ENCODE data around the gene KRTAP3-3. TPM values are rescaled to one million over a fixed set of nuclear protein-coding genes. Genes with fewer than 3 reads are reported as not detected.
"Not testable (repeated sequence)": the region's sequence is repeated elsewhere in the genome, so short reads cannot be mapped to it uniquely, and the experiment has no call there.

KRTAP3-3 gene
- polyA plus RNA-seq (2013, experiment 1 of 2), result not detected
- polyA plus RNA-seq (2013, experiment 2 of 2), result not detected

DNA sequence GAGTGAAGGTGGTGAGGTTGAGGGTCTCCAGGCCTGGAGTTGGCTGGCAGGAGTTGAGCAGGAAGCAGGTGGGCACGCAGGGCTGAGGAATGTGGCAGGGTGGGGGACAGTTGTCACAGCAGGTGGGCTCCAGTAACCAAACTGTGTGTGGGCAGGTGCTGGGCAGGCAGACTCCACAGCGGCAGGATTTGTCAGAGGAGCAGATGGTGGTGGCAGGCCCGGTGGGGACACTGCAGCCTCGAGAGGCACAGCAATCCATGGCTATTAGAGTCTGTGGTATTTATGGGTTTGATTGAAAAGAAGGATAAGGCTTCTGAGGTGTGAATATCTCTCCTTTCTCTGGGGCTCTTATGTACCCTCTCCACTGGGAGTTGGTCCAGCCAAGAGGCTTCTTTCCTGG, at the start of gene KRTAP3-3:
Gene KRTAP3-3, minus strand, starts transcription at position 326 of the 400 bp plus-strand sequence. Its CDS starts 67 bp downstream, at position 259.
- no peak within 1 kb of the TSS for H2AK5ac ChIP-seq (ENCODE audit: low read length, severe bottlenecking)

DNA sequence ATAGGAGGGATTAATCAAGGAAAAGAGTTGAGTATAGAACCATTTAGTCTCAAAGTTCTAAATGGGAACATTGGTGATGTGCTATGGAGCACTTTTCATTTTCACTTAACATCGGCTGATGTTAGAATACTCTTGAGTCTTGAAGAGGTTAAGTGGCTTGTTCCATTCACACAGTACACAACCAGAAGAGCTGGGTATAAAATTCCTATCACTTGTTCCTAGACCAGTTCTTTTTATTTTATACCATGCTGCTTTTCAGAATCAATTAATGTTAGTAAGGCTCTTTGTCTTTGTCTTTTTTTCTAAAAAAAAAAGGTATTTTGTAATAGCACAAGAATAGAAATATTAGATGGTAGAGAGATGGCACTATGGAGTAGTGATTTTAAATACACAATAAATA, 49.0 kb upstream of the KRTAP3-3 start:
- Histone ChIP-seq H3K36me3 (ENCODE audit: control insufficient read depth in 1 of 2, insufficient read depth in 2 of 2, low read depth in 1 of 2, low read length in 2 of 2) (no peaks in the 10 kb centered on the region), H3K4me3 (ENCODE audit: insufficient read depth in 1 of 2, low read depth in 1 of 2, low read length in 2 of 2) (no peak overlapping the region), H4K91ac (ENCODE audit: low read length) (no peak overlapping the region), H3K14ac (ENCODE audit: low read length in 2 of 2) (no peak overlapping the region), H3K27ac (ENCODE audit: low read length, poor library complexity, severe bottlenecking) (no peak overlapping the region), H2BK120ac (ENCODE audit: low read depth, low read length) (no peak overlapping the region), H3K9me3 (ENCODE audit: control insufficient read depth, low read length) (peaks cover 3% of the 10 kb centered on the region), H2BK15ac (ENCODE audit: low read depth, poor library complexity, severe bottlenecking) (no peak overlapping the region), H2BK5ac (ENCODE audit: low read depth, low read length, poor library complexity, severe bottlenecking) (no peak overlapping the region), H3K4me1 (ENCODE audit: control insufficient read depth, insufficient read depth, low read depth, low read length) (peaks cover 9% of the 10 kb centered on the region), H3K4me2 (ENCODE audit: low read length, poor library complexity, severe bottlenecking) (no peak overlapping the region), H3K9ac (ENCODE audit: low read length) (no peak overlapping the region), H3K79me1 (replicated peaks; ENCODE audit: low read length, poor library complexity, severe bottlenecking) (no peaks in the 10 kb centered on the region), H4K8ac (ENCODE audit: low read length) (no peak overlapping the region), H3K4ac (ENCODE audit: low read depth in 1 of 2, low read length in 2 of 2) (no peak overlapping the region), H3K23ac (ENCODE audit: low read length in 2 of 2) (no peak overlapping the region), H2AFZ (ENCODE audit: low read depth, low read length) (no peak overlapping the region), H2BK12ac (ENCODE audit: low read length in 2 of 2) (no peak overlapping the region), H3K27me3 (ENCODE audit: control insufficient read depth in 1 of 2, insufficient read depth in 1 of 2, low read length in 2 of 2) (no peaks in the 10 kb centered on the region), H3K18ac (ENCODE audit: low read depth in 1 of 2, low read length in 2 of 2) (no peak overlapping the region), H2AK5ac (ENCODE audit: low read length, severe bottlenecking) (no peak overlapping the region)
- DNase-seq, result no peak
- no CpG with 5 or more reads among the region's 1 CpG for WGBS

More for the DNA sequence above, at the start of gene KRTAP3-3:
- Histone ChIP-seq H3K79me1 (replicated peaks; ENCODE audit: low read length, poor library complexity, severe bottlenecking) (no peaks in the 10 kb centered on the region), H3K27me3 (ENCODE audit: control insufficient read depth in 1 of 2, insufficient read depth in 1 of 2, low read length in 2 of 2) (no peaks in the 10 kb centered on the region), H3K23ac (ENCODE audit: low read length in 2 of 2) (no peak within 1 kb of the TSS), H2BK12ac (ENCODE audit: low read length in 2 of 2) (no peak within 1 kb of the TSS), H3K9ac (ENCODE audit: low read length) (no peak within 1 kb of the TSS), H3K18ac (ENCODE audit: low read depth in 1 of 2, low read length in 2 of 2) (no peak within 1 kb of the TSS), H2BK15ac (ENCODE audit: low read depth, poor library complexity, severe bottlenecking) (no peak within 1 kb of the TSS), H2BK5ac (ENCODE audit: low read depth, low read length, poor library complexity, severe bottlenecking) (no peak within 1 kb of the TSS), H4K91ac (ENCODE audit: low read length) (no peak within 1 kb of the TSS), H3K4me2 (ENCODE audit: low read length, poor library complexity, severe bottlenecking) (no peak within 1 kb of the TSS), H2AFZ (ENCODE audit: low read depth, low read length) (no peak within 1 kb of the TSS), H3K4me3 (ENCODE audit: insufficient read depth in 1 of 2, low read depth in 1 of 2, low read length in 2 of 2) (no peak within 1 kb of the TSS), H3K14ac (ENCODE audit: low read length in 2 of 2) (no peak within 1 kb of the TSS), H3K4me1 (ENCODE audit: control insufficient read depth, insufficient read depth, low read depth, low read length) (peaks cover 2% of the 10 kb centered on the region), H3K4ac (ENCODE audit: low read depth in 1 of 2, low read length in 2 of 2) (no peak within 1 kb of the TSS), H3K27ac (ENCODE audit: low read length, poor library complexity, severe bottlenecking) (no peak within 1 kb of the TSS), H2BK120ac (ENCODE audit: low read depth, low read length) (no peak within 1 kb of the TSS), H3K36me3 (ENCODE audit: control insufficient read depth in 1 of 2, insufficient read depth in 2 of 2, low read depth in 1 of 2, low read length in 2 of 2) (no peaks in the 10 kb centered on the region), H4K8ac (ENCODE audit: low read length) (no peak within 1 kb of the TSS), H3K9me3 (ENCODE audit: control insufficient read depth, low read length) (no peaks in the 10 kb centered on the region)
- DNase-seq, result no peak
- 19% methylated on average over 4 of the region's 4 CpGs for WGBS

DNA sequence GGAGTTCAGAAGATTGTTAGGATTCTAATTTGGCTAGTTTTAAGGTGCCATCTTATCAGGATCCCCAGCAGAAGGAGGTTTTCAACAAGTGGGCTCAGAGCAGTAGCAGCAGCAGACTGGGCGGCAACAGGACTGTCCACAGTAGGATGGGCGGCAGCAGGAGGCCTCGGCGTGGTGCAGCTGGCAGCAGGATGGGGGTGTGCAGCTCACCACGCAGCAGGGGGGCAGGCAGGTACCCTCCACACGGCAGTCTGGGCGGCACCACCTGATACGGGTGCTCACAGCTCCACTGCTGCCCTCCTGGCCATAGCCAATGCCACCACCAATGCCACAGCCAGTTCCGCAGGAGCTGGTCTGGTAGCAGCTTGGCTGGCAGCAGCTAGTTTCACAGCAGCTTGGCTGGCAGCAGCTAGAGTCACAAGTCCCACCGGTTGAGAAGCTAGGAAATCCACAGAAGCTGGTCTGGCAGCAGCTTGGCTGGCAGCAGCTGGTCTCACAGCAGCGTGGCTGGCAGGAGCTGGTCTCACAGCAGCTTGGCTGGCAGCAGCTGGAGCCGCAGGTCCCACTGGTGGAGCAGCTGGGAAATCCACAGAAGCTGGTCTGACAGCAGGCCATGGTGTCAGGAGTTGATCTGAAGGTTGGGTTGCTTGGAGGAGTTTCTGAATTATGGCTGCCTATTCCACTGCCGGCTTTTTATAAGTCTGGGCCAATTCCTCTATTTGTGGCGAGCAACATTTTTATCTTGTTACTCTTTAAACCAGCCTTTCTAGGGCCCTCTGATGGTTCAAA, 47.0 kb upstream of the KRTAP3-3 start, which contains the start of gene KRTAP1-1:
Gene KRTAP1-1, minus strand, starts transcription at position 668 of the 789 bp plus-strand sequence. Its CDS starts 53 bp downstream, at position 615.
- not testable (repeated sequence) for H3K4me3 ChIP-seq (ENCODE audit: insufficient read depth in 1 of 2, low read depth in 1 of 2, low read length in 2 of 2); H4K91ac ChIP-seq (ENCODE audit: low read length); H3K27ac ChIP-seq (ENCODE audit: low read length, poor library complexity, severe bottlenecking); H2BK5ac ChIP-seq (ENCODE audit: low read depth, low read length, poor library complexity, severe bottlenecking); H3K79me1 ChIP-seq (replicated peaks; ENCODE audit: low read length, poor library complexity, severe bottlenecking); H3K4me2 ChIP-seq (ENCODE audit: low read length, poor library complexity, severe bottlenecking); H3K27me3 ChIP-seq (ENCODE audit: control insufficient read depth in 1 of 2, insufficient read depth in 1 of 2, low read length in 2 of 2); H3K9me3 ChIP-seq (ENCODE audit: control insufficient read depth, low read length); H2BK12ac ChIP-seq (ENCODE audit: low read length in 2 of 2); H2BK15ac ChIP-seq (ENCODE audit: low read depth, poor library complexity, severe bottlenecking); DNase-seq; H3K36me3 ChIP-seq (ENCODE audit: control insufficient read depth in 1 of 2, insufficient read depth in 2 of 2, low read depth in 1 of 2, low read length in 2 of 2); H3K4me1 ChIP-seq (ENCODE audit: control insufficient read depth, insufficient read depth, low read depth, low read length); H2AK5ac ChIP-seq (ENCODE audit: low read length, severe bottlenecking); H2BK120ac ChIP-seq (ENCODE audit: low read depth, low read length); H2AFZ ChIP-seq (ENCODE audit: low read depth, low read length); H3K23ac ChIP-seq (ENCODE audit: low read length in 2 of 2); H3K14ac ChIP-seq (ENCODE audit: low read length in 2 of 2); H3K18ac ChIP-seq (ENCODE audit: low read depth in 1 of 2, low read length in 2 of 2); H3K9ac ChIP-seq (ENCODE audit: low read length); H3K4ac ChIP-seq (ENCODE audit: low read depth in 1 of 2, low read length in 2 of 2); H4K8ac ChIP-seq (ENCODE audit: low read length)
- WGBS, result 88% methylated on average over 12 of the region's 14 CpGs

DNA sequence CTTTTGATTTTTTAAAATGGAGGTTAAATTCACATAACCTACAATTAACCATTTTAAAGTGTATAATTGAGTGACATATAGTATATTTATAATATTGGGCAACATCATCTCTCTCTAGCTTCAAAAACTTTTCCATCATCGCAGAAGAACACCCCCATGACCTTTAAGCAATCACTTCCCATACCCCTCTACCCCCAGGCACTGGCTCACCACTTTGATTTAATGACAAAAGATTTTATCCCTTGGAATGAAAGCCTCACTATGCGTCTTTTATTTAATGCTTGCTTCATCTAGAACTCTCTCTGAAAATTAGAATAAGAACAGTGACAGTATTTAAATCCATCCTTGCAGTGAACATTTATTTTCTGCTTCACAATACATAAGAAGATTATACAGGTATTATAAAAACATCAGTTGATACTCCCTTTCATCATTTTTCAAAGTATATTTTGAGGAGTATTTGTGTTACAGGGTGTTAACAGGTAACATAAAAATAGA, 43.9 kb upstream of the KRTAP3-3 start:
- Histone ChIP-seq H3K79me1 (replicated peaks; ENCODE audit: low read length, poor library complexity, severe bottlenecking) (no peaks in the 10 kb centered on the region), H3K4me3 (ENCODE audit: insufficient read depth in 1 of 2, low read depth in 1 of 2, low read length in 2 of 2) (no peak overlapping the region), H3K4ac (ENCODE audit: low read depth in 1 of 2, low read length in 2 of 2) (no peak overlapping the region), H4K8ac (ENCODE audit: low read length) (no peak overlapping the region), H3K9me3 (ENCODE audit: control insufficient read depth, low read length) (peaks cover under 1% of the 10 kb centered on the region), H2BK5ac (ENCODE audit: low read depth, low read length, poor library complexity, severe bottlenecking) (no peak overlapping the region), H4K91ac (ENCODE audit: low read length) (no peak overlapping the region), H3K23ac (ENCODE audit: low read length in 2 of 2) (no peak overlapping the region), H2AK5ac (ENCODE audit: low read length, severe bottlenecking) (no peak overlapping the region), H3K36me3 (ENCODE audit: control insufficient read depth in 1 of 2, insufficient read depth in 2 of 2, low read depth in 1 of 2, low read length in 2 of 2) (no peaks in the 10 kb centered on the region), H3K4me2 (ENCODE audit: low read length, poor library complexity, severe bottlenecking) (no peak overlapping the region), H3K14ac (ENCODE audit: low read length in 2 of 2) (no peak overlapping the region), H3K27me3 (ENCODE audit: control insufficient read depth in 1 of 2, insufficient read depth in 1 of 2, low read length in 2 of 2) (no peaks in the 10 kb centered on the region), H3K4me1 (ENCODE audit: control insufficient read depth, insufficient read depth, low read depth, low read length) (peaks cover 7% of the 10 kb centered on the region), H2BK120ac (ENCODE audit: low read depth, low read length) (no peak overlapping the region), H2BK12ac (ENCODE audit: low read length in 2 of 2) (no peak overlapping the region), H3K18ac (ENCODE audit: low read depth in 1 of 2, low read length in 2 of 2) (no peak overlapping the region), H3K27ac (ENCODE audit: low read length, poor library complexity, severe bottlenecking) (no peak overlapping the region), H2BK15ac (ENCODE audit: low read depth, poor library complexity, severe bottlenecking) (no peak overlapping the region), H3K9ac (ENCODE audit: low read length) (no peak overlapping the region), H2AFZ (ENCODE audit: low read depth, low read length) (no peak overlapping the region)
- WGBS, result 56% methylated on average over 1 of the region's 2 CpGs
- DNase-seq, result no peak
